Large intestine (tissue), 3 donors: ENCODE results near the gene CABP2. TPM values are rescaled to one million over a fixed set of nuclear protein-coding genes. Genes with fewer than 3 reads are reported as not detected.
"Not testable (repeated sequence)": the region's sequence is repeated elsewhere in the genome, so short reads cannot be mapped to it uniquely, and the experiment has no call there.

ENCODE experiments used
- DNase-seq, 2 donors: peaks; one replicate each; pipeline versions ENCODE4 v3.0.0 to v3.0.0-alpha.2; 2013
- H3K27ac ChIP-seq: one replicate; pipeline ENCODE4 v1.5.1; 2013; ENCODE audit warnings: low read length
- H3K27me3 ChIP-seq: 2 replicates; pipeline ENCODE4 v1.6.1; 2013; ENCODE audit warnings: low read length; ENCODE audit not compliant: control insufficient read depth, insufficient read depth
- H3K36me3 ChIP-seq: 2 replicates; pipeline ENCODE4 v1.6.1; 2013; ENCODE audit warnings: low read length; ENCODE audit not compliant: control insufficient read depth, insufficient read depth
- H3K4me1 ChIP-seq: one replicate; pipeline ENCODE4 v1.6.1; 2013; ENCODE audit warnings: low read length; ENCODE audit not compliant: control insufficient read depth, insufficient read depth
- H3K4me3 ChIP-seq: one replicate; pipeline ENCODE4 v1.5.1; 2013; ENCODE audit warnings: low read length
- H3K9me3 ChIP-seq: one replicate; pipeline ENCODE4 v1.6.1; 2013; ENCODE audit warnings: mild to moderate bottlenecking, low read depth, low read length, moderate library complexity; ENCODE audit not compliant: control insufficient read depth
- WGBS: methylation state at CpG from one replicate; pipeline ENCODE4 v1.1.5; 2013; ENCODE audit warnings: low lambda C conversion rate; ENCODE audit not compliant: insufficient coverage; 5-methylcytosine and 5-hydroxymethylcytosine counted together
- polyA plus RNA-seq: library from polyadenylated mRNA; unstranded; fragments of 120-200 nt; gene quantifications from one replicate; pipeline ENCODE4 v1.2.1, GENCODE V29; 2013

Gene CABP2
- polyA plus RNA-seq, 1 donor = 0.07 TPM

- no peak overlapping the region for H3K27ac ChIP-seq
- no peaks in the 10 kb centered on the region for H3K36me3 ChIP-seq
- no CpG with 5 or more reads among the region's 3 CpGs for WGBS
- H3K27me3 ChIP-seq = no peaks in the 10 kb centered on the region
- peaks cover 33% of the 10 kb centered on the region for H3K4me1 ChIP-seq
- no peaks in the 10 kb centered on the region for H3K9me3 ChIP-seq
- no peak for DNase-seq
- no peak overlapping the region for H3K4me3 ChIP-seq
Measured at GRCh38 chr11:67556244-67556643, 33.0 kb upstream of the CABP2 start.

- not testable (repeated sequence) for H3K36me3 ChIP-seq, H3K9me3 ChIP-seq
Measured at GRCh38 chr11:67551697-67552096, 28.5 kb upstream of the CABP2 start.

GRCh38 chr11:67551127-67551526 is 27.9 kb upstream of the CABP2 start:
- Histone ChIP-seq H3K4me3 (no peak overlapping the region), H3K27me3 (no peaks in the 10 kb centered on the region), H3K27ac (no peak overlapping the region), H3K9me3 (no peaks in the 10 kb centered on the region), H3K4me1 (peaks cover 5% of the 10 kb centered on the region), H3K36me3 (no peaks in the 10 kb centered on the region)
- DNase-seq = no peak

More at GRCh38 chr11:67551697-67552096, 28.5 kb upstream of the CABP2 start:
- not testable (repeated sequence) for H3K27me3 ChIP-seq, H3K4me3 ChIP-seq, DNase-seq, H3K4me1 ChIP-seq, H3K27ac ChIP-seq

GRCh38 chr11:67548555-67549110 is 25.4 kb upstream of the CABP2 start:
- H3K27me3 ChIP-seq = no peaks in the 10 kb centered on the region
- peaks cover 7% of the 10 kb centered on the region for H3K4me1 ChIP-seq
- no peaks in the 10 kb centered on the region for H3K36me3 ChIP-seq
- no peak overlapping the region for H3K4me3 ChIP-seq
- WGBS = 80% methylated on average over 2 of the region's 9 CpGs
- H3K9me3 ChIP-seq = no peaks in the 10 kb centered on the region
- no peak overlapping the region for H3K27ac ChIP-seq
- no peak for DNase-seq

- DNase-seq, H3K36me3 ChIP-seq, H3K27ac ChIP-seq, H3K4me3 ChIP-seq, H3K27me3 ChIP-seq, H3K4me1 ChIP-seq, H3K9me3 ChIP-seq: not testable (repeated sequence)
- WGBS = 83% methylated on average over 1 of the region's 4 CpGs
Measured at GRCh38 chr11:67548112-67548511, 24.9 kb upstream of the CABP2 start.

- 100% methylated on average over 1 of the region's 8 CpGs for WGBS
- DNase-seq = peak; percentile 52 to 74
- no peaks in the 10 kb centered on the region for H3K27me3 ChIP-seq
- H3K27ac ChIP-seq = peak overlapping the region; percentile 50
- no peaks in the 10 kb centered on the region for H3K36me3 ChIP-seq
- peaks cover 7% of the 10 kb centered on the region for H3K4me1 ChIP-seq
- no peak overlapping the region for H3K4me3 ChIP-seq
- H3K9me3 ChIP-seq = no peaks in the 10 kb centered on the region
Measured at GRCh38 chr11:67545280-67545679, 22.0 kb upstream of the CABP2 start.

GRCh38 chr11:67544616-67545242 is 21.5 kb upstream of the CABP2 start:
- peaks cover 7% of the 10 kb centered on the region for H3K4me1 ChIP-seq
- H3K27ac ChIP-seq = peak overlapping the region; percentile 50
- no peaks in the 10 kb centered on the region for H3K9me3 ChIP-seq
- no peaks in the 10 kb centered on the region for H3K27me3 ChIP-seq
- peak; percentile 47 to 71 for DNase-seq
- WGBS = no CpG with 5 or more reads among the region's 10 CpGs
- no peaks in the 10 kb centered on the region for H3K36me3 ChIP-seq
- no peak overlapping the region for H3K4me3 ChIP-seq

- peaks cover 7% of the 10 kb centered on the region for H3K4me1 ChIP-seq
- no peak for DNase-seq
- WGBS = no CpG with 5 or more reads among the region's 2 CpGs
- H3K4me3 ChIP-seq = no peak overlapping the region
- H3K9me3 ChIP-seq = no peaks in the 10 kb centered on the region
- no peaks in the 10 kb centered on the region for H3K27me3 ChIP-seq
- H3K36me3 ChIP-seq = no peaks in the 10 kb centered on the region
- H3K27ac ChIP-seq = no peak overlapping the region
Measured at GRCh38 chr11:67543585-67543984, 20.3 kb upstream of the CABP2 start.

GRCh38 chr11:67542971-67543370 is 19.7 kb upstream of the CABP2 start:
- WGBS = no CpG with 5 or more reads among the region's 7 CpGs
- Histone ChIP-seq H3K27me3 (no peaks in the 10 kb centered on the region), H3K36me3 (no peaks in the 10 kb centered on the region), H3K9me3 (no peaks in the 10 kb centered on the region), H3K4me1 (peaks cover 7% of the 10 kb centered on the region), H3K27ac (no peak overlapping the region), H3K4me3 (no peak overlapping the region)
- no peak for DNase-seq

GRCh38 chr11:67542169-67542568 is 18.9 kb upstream of the CABP2 start:
- no peaks in the 10 kb centered on the region for H3K27me3 ChIP-seq
- H3K9me3 ChIP-seq = no peaks in the 10 kb centered on the region
- no CpG with 5 or more reads among the region's 3 CpGs for WGBS
- no peak for DNase-seq
- no peaks in the 10 kb centered on the region for H3K36me3 ChIP-seq
- peaks cover 7% of the 10 kb centered on the region for H3K4me1 ChIP-seq
- H3K27ac ChIP-seq = no peak overlapping the region
- H3K4me3 ChIP-seq = no peak overlapping the region

- DNase-seq = no peak
- no peak overlapping the region for H3K27ac ChIP-seq
- WGBS = no CpG with 5 or more reads among the region's 6 CpGs
- no peak overlapping the region for H3K4me3 ChIP-seq
- no peaks in the 10 kb centered on the region for H3K36me3 ChIP-seq
- peaks cover 12% of the 10 kb centered on the region for H3K4me1 ChIP-seq
- no peaks in the 10 kb centered on the region for H3K9me3 ChIP-seq
- H3K27me3 ChIP-seq = no peaks in the 10 kb centered on the region
Measured at GRCh38 chr11:67541198-67541597, 18.0 kb upstream of the CABP2 start.
